ENCODE measurements around the gene ZNF385B.

Gene ZNF385B

GRCh38 chr2:179703702-179704101 is 157.7 kb downstream of the ZNF385B start:
- H3K4me3 ChIP-seq (ENCODE audit: low read length) = no peak overlapping the region
- no peak for TF ChIP-seq CTCF (conservative IDR thresholded peaks at IDR 0.05; ENCODE audit: low read length)
- no peak for DNase-seq (ENCODE audit: low read depth)

- no peak overlapping the region for H3K4me3 ChIP-seq (ENCODE audit: low read length)
- TF ChIP-seq CTCF (conservative IDR thresholded peaks at IDR 0.05; ENCODE audit: low read length) = no peak
- no peak for DNase-seq (ENCODE audit: low read depth)
Observed at GRCh38 chr2:179702912-179703311, 158.5 kb downstream of the ZNF385B start.

DNA sequence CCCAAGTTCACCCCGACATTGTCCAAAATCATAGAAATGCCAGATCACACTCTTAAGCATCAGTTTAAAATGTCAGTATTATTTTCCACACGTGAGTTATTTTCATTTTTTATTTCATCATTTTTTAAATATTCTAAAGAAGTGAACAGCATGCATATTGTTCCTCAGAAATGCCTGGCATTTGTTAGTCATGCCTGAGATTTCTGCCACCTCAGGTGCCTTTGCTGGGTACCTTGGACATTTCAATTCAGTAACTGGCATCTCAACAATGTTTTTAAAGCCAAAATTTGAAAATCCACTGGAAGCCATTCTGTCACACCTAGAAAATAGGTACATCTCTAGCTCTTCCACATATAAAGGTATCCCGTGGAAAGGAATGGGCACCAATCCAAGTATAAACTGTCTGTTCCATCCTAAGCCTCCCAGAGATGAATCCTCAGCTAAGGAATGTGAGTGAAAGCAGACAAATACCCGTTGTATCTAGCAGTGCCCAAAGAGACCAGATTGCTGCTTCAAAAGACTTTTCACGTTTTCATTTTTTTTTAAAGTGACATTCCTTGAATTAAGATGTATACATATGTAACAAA is 159.8 kb downstream of the ZNF385B start:
- no peak overlapping the region for H3K4me3 ChIP-seq (ENCODE audit: low read length)
- TF ChIP-seq CTCF (conservative IDR thresholded peaks at IDR 0.05; ENCODE audit: low read length) = no peak
- peak; percentile 16 for DNase-seq (ENCODE audit: low read depth)

DNA sequence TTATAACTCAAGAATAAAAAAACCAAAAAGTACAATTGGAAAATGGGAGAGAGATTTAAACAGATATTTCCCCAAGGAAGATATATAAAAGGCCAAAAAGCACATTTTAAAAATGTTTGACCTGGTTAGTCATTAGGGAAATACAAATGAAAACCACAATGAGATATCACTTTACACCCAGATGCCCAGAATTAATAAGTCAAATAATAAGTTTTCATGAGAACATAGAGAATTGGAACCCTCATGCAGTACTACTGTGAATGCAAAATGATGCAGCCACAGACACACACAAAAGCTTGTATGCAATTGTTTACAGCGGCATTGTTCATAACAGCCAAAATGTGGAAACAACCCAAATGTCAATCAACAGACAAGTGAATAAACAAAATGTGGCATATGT is 165.9 kb downstream of the ZNF385B start:
- no peak overlapping the region for H3K4me3 ChIP-seq (ENCODE audit: low read length)
- no peak for DNase-seq (ENCODE audit: low read depth)
- TF ChIP-seq CTCF (conservative IDR thresholded peaks at IDR 0.05; ENCODE audit: low read length) = no peak

DNA sequence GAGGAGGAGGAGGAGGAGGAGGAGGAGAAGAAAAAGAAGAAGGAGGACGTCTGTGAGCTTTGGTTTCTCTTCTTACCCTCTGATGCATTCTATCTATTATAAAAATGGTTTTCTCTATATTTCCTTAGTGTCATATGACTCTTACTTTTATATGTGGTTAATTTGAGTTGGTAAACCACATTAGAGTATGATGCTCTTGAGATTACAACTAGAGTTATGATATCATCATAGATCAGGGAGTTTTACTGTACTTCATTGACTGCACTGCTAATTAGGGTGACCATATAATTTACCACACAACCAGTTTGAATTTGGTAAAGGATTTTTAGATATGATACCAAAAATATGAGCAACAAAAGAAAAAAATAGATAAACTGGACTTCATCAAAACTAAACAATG is 166.4 kb downstream of the ZNF385B start:
- no peak overlapping the region for H3K4me3 ChIP-seq (ENCODE audit: low read length)
- DNase-seq (ENCODE audit: low read depth) = no peak
- no peak for TF ChIP-seq CTCF (conservative IDR thresholded peaks at IDR 0.05; ENCODE audit: low read length)

DNA sequence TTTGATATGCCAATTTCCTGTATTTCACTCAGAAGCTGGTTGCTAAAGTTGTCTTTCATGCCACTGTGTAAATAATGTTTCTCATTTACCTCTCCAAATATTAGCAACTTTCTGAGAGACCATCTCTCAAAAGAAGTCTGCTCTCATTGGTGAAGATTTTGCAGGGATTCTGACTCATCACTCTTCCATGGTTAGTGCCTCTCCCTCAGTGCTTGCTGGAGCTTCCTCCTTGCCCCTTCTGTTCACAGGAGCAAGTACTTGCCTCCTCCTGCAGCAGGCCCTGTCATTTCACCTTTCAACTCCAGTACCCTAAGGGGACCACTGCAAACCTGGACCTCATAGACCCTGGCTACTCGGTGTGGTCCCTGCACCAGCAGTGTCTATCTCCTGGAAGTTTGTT is 168.8 kb downstream of the ZNF385B start:
- no peak for DNase-seq (ENCODE audit: low read depth)
- H3K4me3 ChIP-seq (ENCODE audit: low read length) = no peak overlapping the region
- no peak for TF ChIP-seq CTCF (conservative IDR thresholded peaks at IDR 0.05; ENCODE audit: low read length)

DNA sequence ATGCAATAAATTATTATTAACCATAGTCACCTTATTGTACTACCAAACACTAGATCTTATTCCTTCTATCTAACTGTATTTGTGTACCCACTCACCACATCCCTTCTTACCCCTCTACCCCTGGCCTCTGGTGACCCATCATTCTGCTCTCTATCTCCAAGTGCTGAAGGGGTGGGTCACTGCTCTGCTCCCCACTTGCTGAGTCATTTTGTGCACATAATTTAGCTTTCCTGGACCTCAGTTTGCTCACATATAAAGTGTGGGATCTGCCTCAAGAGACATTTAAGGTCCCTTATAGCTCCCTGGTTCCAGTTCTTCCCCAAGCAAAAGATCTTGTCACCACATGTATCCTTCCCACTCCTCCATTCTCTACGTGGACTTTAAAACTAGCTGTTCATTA is 169.4 kb downstream of the ZNF385B start:
- DNase-seq (ENCODE audit: low read depth) = no peak
- no peak for TF ChIP-seq CTCF (conservative IDR thresholded peaks at IDR 0.05; ENCODE audit: low read length)
- no peak overlapping the region for H3K4me3 ChIP-seq (ENCODE audit: low read length)
